HL-60/S4 (cell line): ENCODE data around the gene DKK1.

Source experiments
- in situ Hi-C: fragments of 300-500 bp; cut with MboI; formaldehyde crosslinking; loops from 2 replicates; pipeline ENCODE4 v1.14.3; 2022; ENCODE audit warnings: low sequenced_read_pairs

Gene DKK1

DNA sequence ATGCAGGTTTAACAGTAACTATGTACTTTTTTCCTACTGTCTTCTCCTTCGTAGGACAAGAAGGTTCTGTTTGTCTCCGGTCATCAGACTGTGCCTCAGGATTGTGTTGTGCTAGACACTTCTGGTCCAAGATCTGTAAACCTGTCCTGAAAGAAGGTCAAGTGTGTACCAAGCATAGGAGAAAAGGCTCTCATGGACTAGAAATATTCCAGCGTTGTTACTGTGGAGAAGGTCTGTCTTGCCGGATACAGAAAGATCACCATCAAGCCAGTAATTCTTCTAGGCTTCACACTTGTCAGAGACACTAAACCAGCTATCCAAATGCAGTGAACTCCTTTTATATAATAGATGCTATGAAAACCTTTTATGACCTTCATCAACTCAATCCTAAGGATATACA is 2.4 kb downstream of the DKK1 start:
- in situ Hi-C loops = no loop called here

DNA sequence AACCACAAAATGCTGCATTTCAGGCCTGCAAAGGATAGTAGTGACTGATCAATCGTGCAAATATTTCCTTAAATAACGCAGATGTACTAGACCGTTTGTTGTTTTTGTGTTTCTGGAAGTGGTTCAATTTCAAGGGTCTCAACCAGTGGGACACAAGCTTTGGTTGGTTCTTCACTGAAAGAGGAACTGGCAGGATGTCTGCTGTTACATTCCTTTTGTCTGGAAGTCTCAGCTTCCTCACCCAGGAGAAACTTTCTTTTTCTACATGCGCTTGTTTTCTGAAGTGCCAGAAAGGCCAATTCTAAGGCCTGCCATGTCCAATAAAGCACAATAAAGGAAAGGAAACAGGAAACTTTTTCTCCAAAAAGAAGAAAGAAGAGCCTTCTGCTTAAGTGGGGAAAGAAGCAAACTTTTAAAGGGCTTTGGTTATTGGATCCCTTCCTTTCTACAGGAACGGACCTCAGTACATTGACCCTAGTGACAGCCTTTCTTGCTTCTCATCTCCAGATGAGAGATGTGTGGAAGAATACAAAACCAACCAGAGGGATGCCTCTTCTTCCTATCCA is 4.1 kb downstream of the DKK1 start:
- in situ Hi-C loops = no loop called here

DNA sequence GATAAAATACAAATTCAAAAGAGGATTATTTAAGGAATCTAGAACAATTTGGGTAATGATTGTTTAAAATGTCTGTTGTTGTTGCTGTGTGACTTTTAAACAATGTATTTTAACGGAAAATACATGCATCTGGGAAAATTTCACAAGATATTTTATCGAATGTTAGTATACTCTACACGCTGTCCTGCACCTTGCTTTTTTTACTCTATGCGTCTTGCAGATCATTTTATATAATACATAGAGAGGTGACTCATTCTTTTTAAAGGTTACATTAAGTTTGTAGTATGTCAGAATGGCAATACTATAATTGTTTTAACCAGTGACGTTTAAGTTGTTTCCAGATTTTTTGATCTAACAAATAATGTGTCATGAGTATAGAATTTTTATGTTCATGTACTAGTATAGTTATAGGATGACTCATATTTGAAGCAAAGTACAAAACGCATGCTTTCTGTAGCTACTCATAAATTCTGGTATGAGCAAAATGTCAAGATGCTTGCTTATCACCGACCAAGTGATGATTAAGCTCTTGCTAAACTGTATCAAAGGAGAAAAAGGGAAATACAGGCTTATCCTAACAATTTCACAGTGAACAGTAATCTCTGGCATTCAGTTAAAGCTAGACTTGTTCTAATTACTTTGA is 4.9 kb downstream of the DKK1 start:
- in situ Hi-C loops = no loop called here

DNA sequence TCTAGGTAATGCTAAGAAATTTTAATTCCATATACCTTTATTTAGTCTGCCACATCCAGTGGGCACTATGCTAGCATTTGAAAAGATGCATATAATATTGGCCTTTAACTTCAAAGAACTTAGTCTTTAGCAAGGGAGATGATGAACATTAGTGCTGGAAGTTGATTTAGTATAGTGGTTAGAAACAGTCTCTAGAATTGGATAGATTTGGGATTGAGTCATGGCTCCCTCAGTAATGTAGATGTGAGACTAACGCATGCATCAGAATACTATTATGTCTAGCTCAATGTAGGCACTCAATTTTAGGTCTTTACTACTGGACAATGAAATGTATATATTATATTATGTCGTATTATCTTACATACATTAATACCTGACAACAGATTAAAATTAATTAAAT is 5.8 kb downstream of the DKK1 start:
- in situ Hi-C loops = no loop called here

DNA sequence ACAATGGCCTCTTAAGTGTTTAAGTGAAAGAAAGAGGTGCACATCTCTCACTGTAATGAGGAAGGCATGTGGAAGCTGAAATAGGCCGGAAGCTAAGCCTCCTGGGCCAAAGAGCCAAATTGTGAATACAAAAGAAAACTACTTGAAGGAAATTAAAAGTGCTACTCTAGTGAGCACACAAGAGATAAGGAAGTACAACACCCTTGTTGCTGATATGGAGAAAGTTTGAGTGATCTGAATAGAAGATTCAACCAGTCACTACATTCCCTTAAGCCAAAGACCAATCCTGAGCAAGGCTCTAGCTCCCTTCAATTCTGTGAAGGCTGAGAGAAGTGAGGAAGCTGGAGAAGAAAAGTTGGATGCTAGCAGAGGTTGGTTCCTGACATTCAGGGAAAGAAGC is 8.2 kb downstream of the DKK1 start:
- in situ Hi-C loops = no loop called here

DNA sequence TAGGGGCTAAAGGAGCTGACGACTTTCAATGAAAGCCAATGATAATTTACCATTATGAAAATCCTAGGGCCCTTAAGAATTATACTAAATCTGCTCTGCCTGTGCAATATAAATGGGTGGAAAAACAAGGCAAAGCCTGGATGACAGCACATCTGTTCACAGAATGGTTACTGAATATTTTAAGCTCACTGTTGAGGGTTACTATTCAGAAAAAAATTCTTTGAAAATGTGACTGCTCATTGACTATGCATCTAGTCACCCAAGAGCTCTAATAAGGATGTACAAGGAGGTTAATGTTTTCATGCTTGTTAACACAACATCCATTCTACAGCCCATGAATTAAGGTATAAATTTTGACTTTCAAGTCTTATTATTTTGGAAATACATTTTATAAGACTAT is 8.9 kb downstream of the DKK1 start:
- in situ Hi-C loops = no loop called here

DNA sequence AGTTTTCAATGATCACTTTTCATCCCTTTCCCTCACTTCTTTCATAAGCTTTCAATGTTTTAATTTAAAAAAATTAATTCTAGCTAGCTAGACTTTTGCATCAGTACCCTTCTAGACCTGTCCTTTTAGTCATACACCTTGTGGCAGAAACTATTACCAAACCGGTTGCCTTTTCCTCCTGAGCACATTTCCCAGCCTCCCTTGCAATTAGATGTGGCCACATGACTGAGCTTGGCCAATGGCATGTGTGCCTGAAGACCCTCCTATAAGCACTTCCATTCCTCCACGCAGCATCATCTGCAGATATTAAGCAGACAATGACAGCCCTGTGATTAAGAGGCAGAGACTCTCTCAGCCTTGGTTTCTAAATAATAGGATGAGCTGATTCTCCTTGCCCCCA is 12.3 kb downstream of the DKK1 start:
- in situ Hi-C loops = no loop called here

DNA sequence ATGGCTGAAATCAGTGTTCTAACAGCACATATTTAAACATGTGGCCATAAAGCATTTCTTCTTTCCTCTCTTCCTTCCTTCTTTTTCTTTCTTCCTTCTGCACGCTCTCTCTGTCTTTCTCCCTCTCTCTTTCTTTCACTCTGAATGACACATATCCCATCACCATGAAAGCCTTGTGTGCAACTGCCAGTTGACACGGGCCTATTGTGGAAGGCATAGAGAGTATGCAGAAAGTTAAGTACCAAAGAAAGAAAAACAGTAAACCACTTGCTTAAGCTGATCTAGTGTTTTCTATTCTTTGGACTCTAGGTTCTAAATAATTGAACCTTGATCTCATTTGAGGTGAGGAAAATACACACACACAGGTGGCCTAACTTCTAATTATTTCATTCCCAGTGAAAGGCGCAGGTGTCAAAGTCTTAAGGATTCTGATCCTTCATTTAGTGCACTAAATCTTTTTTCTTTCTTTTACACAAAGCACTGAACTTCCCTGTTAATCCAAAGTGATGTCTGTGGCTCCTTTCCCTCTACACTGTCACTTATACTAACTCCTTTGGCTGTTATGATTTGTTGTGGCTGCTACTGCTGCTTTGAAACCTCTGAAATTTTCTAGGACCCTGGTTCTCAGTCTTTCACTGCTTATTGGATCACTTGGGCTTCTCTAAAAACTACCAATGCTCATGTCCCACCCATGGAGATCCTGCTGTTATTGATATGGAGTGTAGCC is 17.7 kb downstream of the DKK1 start:
- in situ Hi-C loops = no loop called here

DNA sequence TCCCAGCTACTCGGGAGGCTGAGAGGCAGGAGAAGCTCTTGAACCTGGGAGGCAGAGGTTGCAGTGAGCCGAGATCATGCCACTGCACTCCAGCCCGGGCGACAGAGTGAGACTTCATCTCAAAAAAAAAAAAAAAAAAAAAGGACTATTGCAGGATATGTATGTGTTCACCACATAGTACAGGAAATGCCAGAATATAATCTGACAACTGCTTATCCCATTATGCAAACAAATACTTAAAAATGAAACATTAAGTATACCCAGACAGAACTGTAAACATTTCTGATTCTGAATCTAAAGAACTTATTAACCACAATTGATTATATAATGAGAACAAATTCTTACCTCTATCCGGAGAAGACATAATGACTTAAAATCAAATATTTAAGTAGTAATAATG is 18.7 kb downstream of the DKK1 start:
- in situ Hi-C loops = no loop called here

DNA sequence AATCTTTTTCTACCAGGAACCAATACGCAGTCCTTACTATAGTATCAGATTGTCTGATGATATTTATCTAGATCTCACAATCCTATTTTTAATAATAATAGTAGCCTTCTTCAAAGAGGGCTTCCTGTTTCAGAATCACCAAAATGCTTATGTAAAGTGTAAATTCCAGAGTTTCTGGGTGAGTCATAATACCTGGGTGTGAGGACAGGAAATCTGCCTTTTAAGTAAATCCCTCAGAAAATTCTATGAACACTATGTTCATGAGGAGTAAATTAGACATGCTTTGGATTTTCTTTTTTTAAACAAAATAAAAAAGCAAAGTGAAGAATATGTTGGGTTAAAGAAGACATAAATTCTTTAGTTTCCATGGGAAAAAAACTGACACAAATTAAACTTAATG is 20.5 kb downstream of the DKK1 start:
- in situ Hi-C loops = no loop called here

DNA sequence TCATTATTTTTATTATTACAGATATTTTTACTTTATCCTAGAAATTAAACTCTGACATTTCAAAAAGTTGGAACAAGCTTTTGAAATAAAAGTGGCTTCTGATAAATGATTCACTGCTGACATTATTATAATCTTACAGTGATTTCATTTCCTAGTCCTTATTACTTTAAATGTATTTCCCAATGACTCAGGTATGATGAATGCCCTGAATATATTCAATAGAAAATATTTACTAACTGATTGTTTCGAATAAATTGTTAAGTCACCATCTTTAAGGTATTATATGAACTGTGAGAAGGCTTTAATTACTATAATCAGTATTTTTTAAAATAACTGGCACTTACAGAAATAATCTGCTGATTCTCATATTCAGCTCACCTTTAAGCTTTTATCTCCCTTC is 21.6 kb downstream of the DKK1 start:
- in situ Hi-C loops = no loop called here

DNA sequence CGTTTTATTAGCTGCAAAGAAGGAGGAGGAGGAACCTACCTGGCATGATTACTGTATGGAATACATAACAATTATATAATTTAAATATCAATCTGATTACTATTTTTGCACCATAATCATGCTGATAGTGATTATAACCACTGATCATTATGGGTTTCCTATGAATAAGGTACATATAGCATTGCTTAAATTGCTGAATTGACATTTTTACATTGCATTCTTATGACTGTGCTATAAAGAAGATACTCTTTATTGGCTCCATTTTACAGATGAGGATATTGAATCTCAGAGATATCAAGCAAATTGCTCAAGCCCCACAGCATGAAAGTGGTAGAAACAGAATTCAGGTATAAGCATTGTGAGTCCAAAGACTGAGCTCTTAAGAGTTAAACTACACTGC is 23.1 kb downstream of the DKK1 start:
- in situ Hi-C loops = no loop called here

DNA sequence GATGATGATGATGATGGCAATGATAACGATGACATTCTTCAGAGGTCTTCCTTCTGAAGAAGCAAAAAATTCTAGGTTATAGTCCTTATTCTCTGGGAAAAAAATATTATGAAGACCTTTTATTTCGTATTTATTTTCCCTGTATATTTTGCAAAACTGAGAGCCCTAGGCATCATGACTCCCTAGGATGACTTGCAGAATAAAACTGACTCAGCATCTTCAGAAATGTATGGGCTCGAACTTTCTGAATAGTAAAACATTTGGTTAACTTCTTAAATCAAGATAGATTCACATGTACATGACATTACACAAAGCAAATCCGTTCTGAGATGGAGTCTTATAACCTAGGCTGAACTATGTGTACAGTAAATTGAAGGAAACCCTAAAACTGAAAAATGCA is 29.4 kb downstream of the DKK1 start:
- in situ Hi-C loops = no loop called here

DNA sequence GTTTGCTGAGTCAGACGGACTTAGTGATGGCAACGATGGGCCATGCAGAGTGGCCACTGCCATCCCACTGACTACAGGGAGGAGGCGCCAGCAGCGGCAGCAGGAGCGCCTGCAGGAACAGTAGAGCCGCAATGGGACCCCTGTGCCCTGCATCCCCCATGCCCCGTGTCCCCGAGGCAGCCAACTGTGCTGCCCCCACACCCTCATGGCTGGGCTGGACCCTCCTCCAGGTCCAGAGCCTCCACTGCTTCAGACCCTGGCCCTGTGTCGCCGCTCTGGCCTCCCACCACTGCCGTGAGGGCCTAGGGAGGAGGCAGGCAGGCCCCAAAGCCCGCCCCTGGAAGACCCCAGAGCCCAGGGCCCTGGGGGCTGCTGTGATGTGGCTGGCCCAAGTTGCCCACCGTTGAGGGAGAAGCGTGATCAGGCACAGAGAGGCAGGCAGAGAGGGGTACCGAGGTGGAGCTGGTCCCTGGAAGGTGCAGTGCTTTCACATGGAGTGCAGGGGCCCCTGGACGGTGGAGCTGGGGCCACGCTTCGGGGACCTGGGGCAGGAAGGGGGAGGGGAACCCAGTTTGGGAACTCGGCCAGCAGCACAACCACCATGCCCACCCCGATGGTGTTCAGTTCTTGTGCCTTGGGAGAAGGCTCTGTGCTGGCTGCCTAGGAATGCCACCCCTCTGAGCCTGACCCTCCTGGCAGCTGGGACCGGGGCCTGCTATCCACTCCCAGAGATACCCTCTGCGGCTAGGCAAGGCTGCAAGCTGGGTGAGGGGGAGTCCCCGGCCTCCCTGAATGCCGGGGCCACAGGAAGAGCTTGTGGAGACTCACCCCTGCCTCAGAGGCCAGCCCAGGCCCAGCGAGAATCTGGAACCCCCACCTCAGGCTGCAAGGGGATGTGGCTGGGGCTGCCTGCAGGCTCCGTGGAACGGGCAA is 32.6 kb downstream of the DKK1 start:
- in situ Hi-C loops = no loop called here

DNA sequence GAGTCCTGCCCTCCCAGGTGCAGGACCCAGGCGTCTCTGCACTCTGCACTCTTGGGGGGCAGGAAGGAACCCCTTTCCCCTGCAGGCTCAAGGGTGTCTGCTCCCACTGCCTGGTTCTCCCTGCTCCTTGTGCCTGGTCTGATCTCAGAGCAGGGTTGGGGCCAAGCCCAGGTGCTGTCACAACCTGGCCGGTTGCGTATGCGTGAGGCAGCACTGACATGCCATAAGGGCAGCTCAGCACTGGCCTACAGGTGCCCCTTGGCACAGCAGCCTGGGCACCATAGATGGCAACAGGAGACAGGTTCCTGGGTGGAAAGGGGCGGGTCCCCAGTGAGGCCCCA is 33.2 kb downstream of the DKK1 start:
- in situ Hi-C loops = no loop called here

DNA sequence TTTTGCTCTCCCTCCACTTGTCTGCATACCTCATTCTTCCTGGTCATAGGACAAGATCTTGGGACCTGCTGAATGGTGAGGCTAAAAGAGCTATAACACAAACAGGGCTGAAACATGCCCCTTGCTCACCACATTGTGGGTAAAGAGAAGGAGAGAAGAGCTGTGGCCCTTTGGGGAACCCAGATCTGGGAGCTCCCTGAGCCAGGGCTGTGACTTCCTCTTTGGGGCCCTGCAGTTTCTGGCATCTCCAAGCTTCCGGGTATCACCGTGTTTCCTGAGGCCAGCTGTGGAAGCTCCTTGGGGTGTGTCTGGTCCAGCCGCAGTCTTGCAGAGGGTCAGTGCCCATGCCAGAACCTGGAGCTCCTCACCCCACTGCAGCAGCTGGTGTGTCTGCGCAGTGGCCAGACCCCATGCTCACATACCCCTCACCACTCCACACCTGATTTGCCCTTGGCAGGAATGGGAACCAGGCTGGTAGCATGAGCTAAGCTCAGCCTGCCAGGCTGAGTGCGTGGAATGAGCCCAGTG is 34.0 kb downstream of the DKK1 start:
- in situ Hi-C loops = no loop called here

DNA sequence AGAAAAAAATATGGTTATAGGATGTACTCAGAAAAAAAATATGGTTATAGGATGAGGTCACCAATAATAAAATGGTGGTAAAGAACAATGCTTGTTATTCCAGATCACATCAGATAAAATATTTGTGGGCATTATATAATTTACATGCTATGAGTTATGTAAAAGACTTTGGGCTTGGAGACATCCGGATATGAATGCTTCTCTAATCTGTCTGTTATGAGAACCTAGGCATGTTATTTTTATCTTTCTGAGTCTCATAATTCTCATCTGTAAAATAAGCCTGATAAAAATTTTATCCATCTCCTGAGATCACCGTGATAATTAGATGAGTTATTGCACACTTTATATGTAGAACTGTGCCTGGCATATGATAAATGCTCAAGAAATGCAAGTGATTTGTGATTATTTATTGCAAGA is 37.8 kb downstream of the DKK1 start:
- in situ Hi-C loops = no loop called here

DNA sequence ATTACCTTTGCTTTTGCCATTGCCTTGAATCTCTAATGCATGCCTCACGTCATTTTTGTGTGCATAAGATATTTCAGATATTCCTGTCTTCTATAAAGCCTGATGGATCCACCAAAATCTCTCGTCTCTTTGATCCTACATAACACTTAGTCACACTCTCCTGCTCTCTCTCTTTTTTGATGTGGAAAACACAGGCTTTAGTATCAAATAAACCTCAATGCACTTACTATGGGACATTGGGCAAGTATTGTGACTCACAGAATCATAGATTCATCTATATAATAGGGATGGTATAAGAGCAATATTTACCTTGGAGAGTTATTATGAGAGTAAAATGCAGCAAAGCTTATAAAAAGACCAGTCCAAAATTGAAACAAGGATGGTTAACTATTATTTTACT is 39.1 kb downstream of the DKK1 start:
- in situ Hi-C loops = no loop called here

DNA sequence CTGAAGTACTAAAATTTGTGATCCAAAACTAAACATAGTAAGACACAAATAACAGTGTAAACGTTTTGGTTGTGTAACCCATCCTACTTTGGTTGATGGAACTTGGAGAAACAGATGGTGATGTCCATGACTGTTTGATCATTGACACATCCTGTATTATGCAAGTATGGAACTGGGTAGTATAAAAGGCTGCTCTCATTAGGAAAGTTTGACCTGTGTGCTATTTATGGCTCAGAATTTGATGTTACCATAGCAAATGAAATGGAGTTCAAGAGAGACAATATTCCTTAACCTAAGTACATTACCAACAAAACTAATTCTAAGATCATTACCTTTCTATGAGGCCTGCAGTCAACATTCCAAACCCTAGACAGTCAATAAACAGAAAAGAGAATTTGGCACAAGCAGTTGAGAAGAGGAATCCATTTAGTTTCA is 39.9 kb downstream of the DKK1 start:
- in situ Hi-C loops = no loop called here

DNA sequence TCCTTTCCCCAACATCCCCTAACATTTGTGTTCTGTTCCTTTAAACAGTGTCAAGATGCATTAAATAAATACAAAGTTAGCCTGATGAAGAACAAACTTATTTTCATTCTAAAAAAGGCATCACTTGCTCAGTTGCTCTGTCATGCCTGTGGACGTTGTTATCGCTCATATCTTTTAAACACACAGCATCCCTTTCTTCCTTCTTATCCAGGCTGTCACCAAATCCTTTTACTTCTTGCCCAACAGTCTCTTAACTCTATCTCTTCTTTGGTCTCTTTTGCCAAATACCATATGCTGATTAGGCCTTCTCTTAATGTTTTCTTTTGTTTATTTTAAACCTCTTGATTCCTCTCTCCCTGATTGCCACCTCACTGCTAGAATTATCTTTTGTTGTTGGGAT is 43.9 kb downstream of the DKK1 start:
- in situ Hi-C loops = no loop called here

DNA sequence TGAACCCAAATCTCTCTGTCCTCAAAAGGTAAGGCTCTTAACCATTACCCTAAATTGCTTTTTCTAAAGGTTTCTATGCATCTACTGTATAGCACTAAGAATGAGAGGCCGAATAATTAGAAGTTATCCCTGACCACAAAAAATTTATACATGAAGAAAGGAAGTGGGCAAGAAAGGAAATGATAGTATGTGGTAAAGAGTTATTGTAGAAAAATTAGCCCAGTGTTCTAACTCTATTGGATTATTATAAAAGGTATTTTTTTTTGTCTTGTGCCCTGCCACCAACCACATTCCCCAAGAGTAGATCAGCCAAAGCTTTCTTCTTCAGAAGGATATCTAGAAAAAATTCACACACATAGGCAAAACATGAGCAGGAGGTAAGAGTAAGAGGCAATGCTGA is 45.4 kb downstream of the DKK1 start:
- in situ Hi-C loops = no loop called here
